ENCODE data around the gene DACH2.

DACH2 gene

DNA sequence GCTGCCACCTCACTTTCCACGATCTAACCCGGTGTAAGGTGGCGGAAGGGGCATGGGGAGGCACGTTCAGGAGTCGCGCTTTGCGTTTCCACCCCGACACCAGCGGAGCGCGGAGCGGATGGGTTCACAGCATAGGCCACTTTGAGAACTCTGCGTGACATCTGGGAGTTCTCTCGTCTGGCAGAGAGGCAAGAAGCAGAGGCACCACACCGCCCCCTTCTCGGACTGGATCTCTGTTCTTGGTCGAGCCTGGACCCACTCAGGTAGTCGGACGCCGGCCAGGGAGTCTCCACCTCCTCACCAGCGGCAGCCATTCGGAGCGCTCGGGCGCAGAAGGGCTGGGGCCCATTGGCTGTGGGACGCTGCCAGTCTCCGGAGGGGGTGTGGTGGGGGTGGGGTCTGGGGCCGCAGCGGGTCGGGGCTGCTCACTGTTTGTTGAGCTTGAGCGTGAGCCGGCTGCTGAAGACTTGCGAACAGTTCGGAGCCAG, at the start of gene DACH2:
Gene DACH2 (plus strand): TSS at position 428 of the 488 bp plus-strand sequence.
- H3K4me3 ChIP-seq (ENCODE audit: low read length) = peak within 1 kb of the TSS; percentile 60
- peak; percentile 84 for DNase-seq (ENCODE audit: low read depth)
- TF ChIP-seq, protein P1, sequence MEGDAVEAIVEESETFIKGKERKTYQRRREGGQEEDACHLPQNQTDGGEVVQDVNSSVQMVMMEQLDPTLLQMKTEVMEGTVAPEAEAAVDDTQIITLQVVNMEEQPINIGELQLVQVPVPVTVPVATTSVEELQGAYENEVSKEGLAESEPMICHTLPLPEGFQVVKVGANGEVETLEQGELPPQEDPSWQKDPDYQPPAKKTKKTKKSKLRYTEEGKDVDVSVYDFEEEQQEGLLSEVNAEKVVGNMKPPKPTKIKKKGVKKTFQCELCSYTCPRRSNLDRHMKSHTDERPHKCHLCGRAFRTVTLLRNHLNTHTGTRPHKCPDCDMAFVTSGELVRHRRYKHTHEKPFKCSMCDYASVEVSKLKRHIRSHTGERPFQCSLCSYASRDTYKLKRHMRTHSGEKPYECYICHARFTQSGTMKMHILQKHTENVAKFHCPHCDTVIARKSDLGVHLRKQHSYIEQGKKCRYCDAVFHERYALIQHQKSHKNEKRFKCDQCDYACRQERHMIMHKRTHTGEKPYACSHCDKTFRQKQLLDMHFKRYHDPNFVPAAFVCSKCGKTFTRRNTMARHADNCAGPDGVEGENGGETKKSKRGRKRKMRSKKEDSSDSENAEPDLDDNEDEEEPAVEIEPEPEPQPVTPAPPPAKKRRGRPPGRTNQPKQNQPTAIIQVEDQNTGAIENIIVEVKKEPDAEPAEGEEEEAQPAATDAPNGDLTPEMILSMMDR (IDR thresholded peaks at IDR 0.05; ENCODE audit: insufficient read depth, low read depth, low read length, missing control alignments) = no peak

DNA sequence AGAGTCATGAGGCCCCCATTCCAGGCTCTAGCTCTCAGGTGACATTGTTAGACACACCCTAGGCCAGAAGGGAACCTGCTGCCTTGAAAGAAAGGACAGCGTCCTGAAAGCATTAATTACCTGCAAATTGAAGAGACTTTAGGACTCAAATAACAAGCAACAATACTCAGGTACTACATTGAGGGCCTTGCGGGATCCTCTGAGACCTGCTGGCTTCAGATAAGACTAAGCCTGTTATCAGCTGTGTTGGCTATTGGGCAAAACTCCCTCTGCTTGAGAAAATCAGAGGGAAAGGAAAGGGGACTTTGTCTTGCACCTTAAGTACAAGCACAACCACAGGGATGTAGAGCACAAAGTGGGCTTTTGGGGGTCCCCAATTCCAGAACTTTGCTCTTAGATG, 45.9 kb upstream of the DACH2 start:
- TF ChIP-seq, protein P1 (IDR thresholded peaks at IDR 0.05; ENCODE audit: insufficient read depth, low read depth, low read length, missing control alignments) = no peak
- no peak overlapping the region for H3K4me3 ChIP-seq (ENCODE audit: low read length)
- DNase-seq (ENCODE audit: low read depth) = no peak

DNA sequence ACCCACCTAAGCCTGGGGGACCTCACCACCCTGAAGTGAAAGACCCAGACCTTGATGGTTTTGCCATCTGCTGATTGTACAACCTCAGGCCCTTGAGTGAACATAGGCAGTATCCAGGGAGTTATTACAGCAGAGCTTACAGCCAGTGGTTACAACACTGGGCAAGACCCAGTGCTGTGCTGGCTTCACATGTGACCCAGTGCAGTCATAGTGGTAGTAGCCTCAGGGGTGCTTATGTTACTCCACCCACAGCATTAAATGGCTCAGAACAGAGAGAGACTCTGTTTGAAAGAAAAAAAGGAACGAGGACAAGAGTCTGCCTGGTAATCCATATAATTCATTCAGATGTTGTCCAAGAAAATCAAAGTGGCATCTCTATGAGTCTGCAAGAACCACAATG, 45.2 kb upstream of the DACH2 start:
- no peak overlapping the region for H3K4me3 ChIP-seq (ENCODE audit: low read length)
- TF ChIP-seq, protein P1 (IDR thresholded peaks at IDR 0.05; ENCODE audit: insufficient read depth, low read depth, low read length, missing control alignments) = no peak
- peak; percentile 59 for DNase-seq (ENCODE audit: low read depth)

DNA sequence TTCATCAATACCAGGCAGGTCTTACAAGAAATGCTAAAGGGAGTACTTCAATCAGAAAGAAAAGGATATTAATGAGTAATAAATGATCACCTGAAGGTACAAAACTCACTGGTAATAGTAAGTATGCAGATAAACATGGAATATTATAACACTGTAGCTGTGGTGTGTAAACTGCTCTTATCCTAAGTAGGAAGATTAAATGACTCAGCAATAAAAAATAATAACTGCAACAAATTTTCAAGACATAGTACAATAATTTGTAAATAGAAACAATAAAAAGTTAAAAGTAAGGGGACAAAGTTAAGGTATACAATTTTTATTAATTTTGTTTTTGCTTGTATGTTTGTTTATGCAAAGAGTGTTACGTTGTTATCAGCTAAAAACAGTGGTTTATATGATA, 43.7 kb upstream of the DACH2 start:
- no peak for DNase-seq (ENCODE audit: low read depth)
- TF ChIP-seq, protein P1 (IDR thresholded peaks at IDR 0.05; ENCODE audit: insufficient read depth, low read depth, low read length, missing control alignments) = no peak
- no peak overlapping the region for H3K4me3 ChIP-seq (ENCODE audit: low read length)

DNA sequence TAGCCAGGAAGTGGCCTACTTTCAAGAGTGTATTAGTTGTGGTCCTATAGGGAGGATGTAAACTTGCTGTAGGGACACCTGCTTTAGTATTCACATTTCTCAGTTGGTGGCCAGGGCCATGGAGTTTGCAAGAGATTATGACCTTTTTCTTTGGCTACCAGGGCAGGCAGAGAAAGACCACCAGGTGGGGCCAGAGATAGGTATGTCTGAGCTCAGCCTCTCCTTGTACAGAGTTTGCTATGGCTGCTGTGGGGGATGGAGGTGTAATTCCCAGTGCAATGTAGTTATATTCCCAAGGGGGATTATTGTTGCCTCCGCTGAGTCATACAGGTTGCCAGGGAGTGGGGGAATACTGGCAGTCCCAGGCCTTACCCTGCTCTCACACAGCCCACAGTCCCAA, 26.3 kb upstream of the DACH2 start:
- no peak overlapping the region for H3K4me3 ChIP-seq (ENCODE audit: low read length)
- TF ChIP-seq, protein P1 (IDR thresholded peaks at IDR 0.05; ENCODE audit: insufficient read depth, low read depth, low read length, missing control alignments) = no peak
- DNase-seq (ENCODE audit: low read depth) = no peak

DNA sequence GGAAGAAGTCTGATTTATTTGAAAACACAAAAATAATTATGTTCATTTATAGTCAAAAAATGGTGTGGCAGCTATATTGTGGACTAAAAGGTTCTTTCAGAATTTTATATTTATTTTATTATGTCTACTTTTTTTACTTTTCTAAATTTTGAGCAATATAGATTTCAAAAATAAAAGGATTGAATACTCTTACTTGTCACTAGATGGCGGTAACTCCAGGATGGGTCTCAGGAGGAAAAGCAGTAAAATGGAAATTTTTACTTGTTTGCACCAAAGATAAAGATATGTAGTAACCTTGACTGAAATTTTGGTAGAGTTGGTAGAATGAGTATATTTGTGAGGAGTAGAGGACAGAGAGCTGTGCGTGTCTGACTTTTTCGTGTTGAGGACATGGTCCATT, 14.5 kb upstream of the DACH2 start:
- H3K4me3 ChIP-seq (ENCODE audit: low read length) = no peak overlapping the region
- peak; percentile 12 for DNase-seq (ENCODE audit: low read depth)
- TF ChIP-seq, protein P1 (IDR thresholded peaks at IDR 0.05; ENCODE audit: insufficient read depth, low read depth, low read length, missing control alignments) = peak; percentile 58

DNA sequence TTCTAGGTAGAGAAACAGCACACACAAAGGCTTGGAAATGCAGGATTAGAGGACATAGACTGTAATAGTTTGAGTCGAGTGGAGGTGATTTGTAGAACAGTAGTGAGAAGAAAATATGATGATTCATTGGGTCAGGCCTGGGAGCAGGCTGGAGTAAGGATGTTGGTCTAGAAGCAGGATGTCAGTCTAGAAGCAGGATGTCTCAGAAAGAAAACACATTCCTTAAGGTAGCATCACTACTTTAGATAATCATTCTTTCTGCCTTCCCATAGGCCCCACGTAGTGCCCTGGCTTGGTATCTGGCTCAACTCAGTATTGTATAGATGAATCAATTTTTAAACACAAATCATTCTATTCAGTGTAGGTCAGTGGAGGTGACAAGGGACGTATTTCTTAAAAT, 11.2 kb upstream of the DACH2 start:
- H3K4me3 ChIP-seq (ENCODE audit: low read length) = no peak overlapping the region
- TF ChIP-seq, protein P1 (IDR thresholded peaks at IDR 0.05; ENCODE audit: insufficient read depth, low read depth, low read length, missing control alignments) = no peak
- peak; percentile 71 for DNase-seq (ENCODE audit: low read depth)
